Measurements from ENCODE around the gene SFR1.

Gene SFR1, protein sequence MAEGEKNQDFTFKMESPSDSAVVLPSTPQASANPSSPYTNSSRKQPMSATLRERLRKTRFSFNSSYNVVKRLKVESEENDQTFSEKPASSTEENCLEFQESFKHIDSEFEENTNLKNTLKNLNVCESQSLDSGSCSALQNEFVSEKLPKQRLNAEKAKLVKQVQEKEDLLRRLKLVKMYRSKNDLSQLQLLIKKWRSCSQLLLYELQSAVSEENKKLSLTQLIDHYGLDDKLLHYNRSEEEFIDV

DNA sequence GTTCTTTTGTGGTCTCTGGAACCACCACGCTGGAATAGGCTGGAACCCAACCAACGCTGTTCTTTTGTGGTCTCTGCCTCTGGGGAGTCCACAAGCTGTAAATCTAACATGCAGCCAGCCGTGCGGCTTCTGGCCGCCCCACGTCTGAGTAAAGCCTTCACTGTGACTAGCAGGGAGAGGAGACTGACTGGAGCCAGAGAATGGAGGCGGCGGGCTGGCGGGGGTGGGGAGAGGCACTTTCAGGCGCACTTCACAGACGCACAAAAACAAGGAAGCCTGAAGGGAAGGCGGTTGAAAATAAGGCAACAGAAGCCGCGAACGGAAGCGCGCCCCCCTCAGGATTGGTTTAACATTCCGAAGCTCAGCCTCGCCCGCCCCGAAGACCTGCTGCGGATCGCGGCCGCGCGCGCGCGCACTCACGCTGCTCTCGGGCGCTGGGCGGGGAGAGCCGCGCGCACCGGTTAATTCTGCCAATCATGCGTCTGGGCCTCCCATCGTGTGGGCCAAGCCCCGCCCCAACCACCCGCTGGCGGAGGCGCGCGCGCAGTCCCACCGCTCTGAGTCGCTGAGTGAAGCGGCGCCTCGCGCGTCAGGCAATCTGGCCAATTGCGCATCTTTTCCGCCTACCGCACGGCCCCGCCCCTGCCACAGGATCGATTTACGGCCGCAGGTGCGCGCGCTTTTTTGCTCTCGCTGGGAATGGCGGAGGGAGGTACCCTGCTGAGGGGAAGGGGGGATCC, at the start of gene SFR1:
SFR1 (plus strand) TSS at position 687 of the 740 bp plus-strand sequence; CDS start at position 700, 13 bp downstream.
- DNase-seq: peak; percentile 96

DNA sequence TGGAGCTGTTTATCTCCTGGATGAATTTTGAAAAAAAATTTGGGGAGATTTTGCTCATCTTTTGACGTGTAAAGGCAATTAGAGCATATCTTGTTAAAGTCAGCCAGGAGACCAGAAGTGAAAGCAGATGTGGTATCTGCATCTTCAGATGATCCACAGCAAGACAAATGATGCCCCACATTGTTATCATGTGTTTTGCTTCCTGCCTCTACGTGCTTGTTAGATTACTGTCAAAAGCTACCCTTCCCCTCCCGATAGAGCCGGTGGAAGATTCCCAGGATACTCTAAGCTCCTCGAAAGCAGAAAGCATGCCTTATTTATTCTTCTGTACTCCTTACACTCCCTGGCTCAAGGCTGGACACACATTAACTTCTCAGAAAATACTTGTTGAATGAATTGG, 49.2 kb upstream of the SFR1 start:
- no peak for DNase-seq

DNA sequence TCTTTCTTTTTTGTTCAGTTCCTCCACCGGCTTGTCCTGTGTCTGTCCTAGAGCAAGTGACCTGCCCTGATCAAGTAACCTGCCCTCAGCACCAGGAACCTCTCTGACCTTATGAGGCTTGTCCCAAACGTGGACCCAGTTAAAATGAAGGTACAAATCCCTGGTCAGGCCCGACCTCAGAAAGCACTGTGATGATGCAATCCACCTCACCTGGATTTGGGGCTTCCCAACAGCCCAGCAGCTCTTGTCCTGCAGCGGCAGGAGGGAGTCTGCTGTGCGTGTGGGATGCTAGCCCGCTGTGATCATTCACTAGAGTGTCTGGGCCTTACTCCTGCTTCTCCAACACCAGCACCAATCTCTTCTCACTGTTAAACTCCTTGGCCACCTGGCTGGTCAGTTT, 47.5 kb upstream of the SFR1 start:
- DNase-seq: no peak

DNA sequence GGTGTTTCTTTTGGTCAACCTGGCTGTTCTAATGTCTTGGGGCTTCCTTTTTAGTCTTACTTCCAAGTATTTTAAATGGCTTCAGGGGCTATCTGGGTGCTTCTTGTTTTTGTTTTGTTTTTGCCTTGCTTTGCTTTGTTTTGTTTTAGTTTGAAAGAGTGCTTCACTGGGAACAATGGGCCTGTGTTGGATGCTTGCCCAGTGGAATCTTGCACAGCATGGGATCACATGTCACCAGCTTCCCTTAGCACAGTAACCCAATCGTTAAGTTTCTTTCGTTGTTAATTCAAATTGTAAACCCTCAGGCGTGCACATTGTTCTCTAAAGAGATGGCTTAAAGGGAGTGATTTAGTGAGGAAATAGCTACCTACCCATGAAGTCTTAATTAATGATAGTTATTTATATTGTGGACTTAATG, 45.2 kb upstream of the SFR1 start:
- no peak for DNase-seq

DNA sequence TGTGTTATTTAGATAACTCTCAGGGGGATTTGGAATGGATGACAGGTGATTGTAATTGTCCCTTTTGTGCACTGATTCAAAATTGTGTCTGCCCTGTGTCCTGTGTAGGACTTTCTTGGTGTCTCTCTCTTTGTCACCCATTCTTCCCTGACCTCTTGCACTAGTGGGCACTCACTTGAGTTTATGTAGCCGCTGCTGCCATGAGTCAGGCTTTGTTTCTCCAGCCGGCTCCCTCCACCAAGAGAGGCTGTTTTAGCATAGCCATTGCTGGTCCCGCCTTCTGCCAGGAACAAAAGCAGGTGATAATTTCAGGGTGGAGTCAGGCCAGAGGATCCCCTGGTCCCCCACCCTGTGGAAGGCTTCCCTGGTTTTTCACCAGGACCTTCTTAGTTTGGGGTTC, 44.7 kb upstream of the SFR1 start:
- DNase-seq: no peak

DNA sequence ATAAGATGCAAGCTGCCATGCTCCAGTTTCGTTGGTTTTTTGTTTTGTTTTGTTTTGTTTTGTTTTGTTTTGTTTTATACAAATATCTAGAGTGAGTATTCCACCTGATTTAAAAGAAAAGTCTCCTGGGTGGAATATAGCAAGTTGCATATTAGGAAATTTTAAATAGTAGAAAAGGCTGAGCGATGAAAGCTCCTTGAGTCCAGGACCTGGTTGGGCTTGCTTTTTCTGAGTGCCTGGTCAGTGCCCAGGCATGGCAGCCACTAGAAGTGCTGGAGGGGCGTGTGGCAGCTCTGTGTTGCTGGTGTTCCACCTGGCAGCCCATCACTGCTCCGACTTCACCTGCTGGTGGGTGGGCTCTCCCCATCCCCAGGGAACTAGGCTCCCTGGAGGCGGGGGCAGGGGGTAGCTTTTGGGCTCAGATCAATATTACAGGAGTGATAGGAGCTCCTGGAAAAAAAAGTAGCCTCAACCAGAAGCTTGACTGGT, 44.3 kb upstream of the SFR1 start:
- no peak for DNase-seq

DNA sequence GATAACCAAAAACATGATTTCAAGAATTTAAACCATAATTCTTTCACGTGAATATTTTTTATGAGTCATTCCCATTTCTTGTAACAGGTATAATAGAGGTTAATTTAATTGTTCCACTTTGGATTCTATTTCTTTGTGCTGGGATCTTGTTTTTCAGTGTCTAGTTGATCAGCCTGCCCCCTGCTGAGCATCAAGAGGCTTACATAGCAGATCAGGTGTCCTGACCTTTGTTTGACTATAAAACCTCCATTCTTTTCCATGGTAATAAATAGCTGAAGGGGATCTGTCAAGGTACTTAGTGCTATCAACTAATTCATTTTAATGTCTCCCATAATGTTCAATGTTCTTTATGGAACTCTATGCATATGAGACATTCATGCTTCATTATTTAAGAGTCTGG, 41.2 kb upstream of the SFR1 start:
- DNase-seq: no peak

DNA sequence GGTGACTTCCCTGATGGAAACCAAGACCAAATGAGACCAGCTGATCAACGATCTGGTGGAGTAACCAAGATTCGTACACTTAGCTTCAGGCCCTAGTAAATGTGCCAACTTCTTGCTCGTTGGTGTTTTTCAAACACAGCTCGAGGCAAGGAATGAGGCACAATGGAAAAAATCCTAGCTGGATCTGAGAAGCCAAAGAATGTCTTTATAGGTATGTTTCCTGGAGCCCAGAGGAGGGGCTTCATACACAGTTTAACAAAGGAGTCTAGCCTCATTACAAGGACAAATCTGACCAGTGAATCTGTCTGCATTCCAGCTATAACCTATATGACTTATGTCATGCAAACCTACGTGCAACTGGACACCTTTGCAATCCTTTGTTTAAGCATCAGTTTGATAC, 40.0 kb upstream of the SFR1 start:
- DNase-seq: no peak

DNA sequence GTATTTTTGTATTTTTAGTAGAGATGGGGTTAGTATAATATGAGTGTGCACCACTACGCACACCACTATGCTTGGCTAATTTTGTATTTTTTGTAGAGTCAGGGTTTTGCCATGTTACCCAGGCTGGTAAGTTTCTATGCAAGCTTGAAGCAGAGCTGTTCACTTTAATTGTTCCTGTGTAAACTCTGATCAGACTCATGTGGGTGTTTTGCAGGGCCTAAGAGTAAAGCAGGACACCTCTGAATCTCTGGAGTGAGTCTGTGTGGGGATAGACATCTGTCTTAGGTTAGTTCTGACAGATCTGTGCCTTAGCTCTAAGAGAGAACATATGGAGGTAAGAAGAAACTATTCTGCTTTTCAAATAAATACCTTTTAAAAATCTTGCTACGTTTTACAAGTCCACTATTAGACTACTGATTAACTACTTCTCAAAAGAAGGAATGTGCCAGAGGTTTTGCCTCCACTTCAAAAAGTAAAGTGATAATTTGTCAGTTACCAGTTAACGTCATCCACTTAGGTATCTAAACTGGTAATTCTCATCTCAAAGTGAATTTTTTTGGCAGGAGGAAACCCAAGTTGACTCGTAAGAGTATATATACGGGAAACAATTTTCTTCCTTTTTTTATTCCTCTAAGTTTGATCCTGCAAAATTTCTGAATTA, 37.4 kb upstream of the SFR1 start:
- DNase-seq: no peak

DNA sequence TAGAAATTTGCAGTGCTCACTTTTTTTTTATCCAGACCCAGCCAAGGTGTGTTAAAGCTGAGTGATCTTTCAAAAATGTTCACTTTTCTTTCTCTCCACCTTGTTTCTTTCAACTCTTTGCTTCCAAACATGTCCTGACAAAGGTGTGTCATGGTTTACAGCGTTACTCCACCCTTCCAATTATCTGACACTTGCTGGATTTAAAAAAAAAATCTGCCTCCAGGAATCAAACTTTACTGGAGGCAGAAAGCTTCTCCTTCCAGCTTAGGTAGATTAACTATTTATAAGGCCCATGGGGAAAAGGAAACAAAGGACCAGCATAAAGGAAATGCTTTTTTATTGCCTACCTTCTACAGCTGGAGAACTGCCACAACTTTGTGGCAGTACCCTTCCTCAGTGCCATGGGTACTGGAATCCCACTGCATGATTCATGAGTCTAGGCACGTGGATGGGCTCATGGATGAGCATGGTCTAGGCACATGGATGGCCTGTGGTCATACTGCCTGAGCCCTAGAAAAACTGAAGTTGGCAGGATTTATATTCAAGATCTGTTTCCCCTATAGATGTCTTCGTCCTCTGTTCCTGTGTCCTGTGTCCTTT, 36.1 kb upstream of the SFR1 start, which contains the start of gene COL17A1:
COL17A1 (minus strand) TSS at position 80 of the 600 bp plus-strand sequence. CDS start 5,207 bp downstream, outside the sequence.
- DNase-seq: no peak

DNA sequence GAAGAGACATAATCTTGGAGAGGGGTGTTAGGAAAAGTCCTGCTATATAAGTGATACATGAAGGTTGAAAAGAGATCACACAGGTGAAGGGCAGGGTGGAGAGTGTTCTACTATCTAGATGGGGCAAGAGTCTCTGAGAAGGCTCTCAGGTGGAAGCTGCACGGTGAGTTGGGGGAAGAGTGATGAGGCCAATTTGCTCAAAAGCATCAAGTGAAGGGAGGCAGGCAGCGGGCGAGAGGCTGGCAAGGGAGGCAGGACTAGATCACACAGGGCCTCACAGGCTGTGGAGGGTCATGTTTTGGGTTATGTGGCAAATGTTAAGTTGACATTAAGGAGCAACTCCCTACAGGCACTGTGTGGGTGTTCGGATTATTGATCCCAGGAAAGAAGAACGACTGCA, 33.7 kb upstream of the SFR1 start:
- no peak for DNase-seq

DNA sequence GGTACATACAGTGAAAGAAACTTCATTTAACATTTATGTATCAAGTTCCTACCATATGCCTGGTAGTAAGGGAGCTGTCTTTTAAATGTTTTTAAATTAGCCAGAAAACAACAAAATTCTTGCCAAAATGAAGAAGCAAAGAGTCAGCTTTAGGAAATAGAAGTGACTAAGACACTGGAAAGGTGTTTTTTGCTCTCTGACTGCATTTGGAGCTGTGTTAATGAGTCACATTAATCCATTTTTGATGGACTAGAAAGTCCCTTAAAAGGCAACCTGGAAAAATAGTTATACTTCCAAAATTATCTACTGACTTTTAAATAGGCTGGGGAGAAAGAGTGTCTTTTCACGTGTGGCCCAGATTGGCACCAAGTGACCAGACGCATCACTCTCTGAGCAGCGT, 32.4 kb upstream of the SFR1 start:
- DNase-seq: no peak

DNA sequence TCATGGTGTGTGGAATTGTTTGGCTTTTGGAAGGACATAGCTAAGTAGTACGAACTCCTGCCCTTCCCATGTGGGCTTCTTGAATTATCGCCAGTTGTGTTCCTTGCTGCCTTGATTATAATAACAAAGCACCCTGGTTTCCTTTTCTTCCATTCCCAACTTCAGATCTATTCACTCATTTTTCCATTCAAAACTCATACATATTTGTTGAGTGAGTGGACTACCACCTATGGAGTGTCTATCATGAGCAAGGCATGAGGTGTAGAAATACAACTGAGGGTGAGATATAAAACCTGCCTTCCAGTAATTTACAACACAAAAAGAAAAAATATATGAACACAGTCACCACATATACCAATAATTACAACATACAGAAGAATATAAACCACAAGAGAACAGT, 31.4 kb upstream of the SFR1 start:
- no peak for DNase-seq

DNA sequence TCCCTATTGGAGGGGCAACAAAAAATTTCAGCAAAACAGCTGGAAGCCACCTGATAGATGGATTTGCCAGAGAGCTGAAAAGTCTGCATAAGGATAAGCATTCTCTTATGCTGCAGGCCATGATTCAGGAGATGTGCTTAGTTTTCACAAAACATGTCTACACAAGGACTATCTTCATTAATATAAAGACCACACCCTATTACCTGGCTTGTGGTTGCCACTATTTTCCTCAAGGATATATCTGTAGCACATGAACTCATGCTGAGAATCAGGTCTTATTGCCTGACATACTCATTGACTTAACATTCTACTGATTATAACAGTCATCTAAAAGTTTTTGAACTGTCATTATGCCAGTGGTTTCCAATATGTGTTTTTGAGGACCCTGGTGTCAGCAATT, 29.2 kb upstream of the SFR1 start:
- no peak for DNase-seq

DNA sequence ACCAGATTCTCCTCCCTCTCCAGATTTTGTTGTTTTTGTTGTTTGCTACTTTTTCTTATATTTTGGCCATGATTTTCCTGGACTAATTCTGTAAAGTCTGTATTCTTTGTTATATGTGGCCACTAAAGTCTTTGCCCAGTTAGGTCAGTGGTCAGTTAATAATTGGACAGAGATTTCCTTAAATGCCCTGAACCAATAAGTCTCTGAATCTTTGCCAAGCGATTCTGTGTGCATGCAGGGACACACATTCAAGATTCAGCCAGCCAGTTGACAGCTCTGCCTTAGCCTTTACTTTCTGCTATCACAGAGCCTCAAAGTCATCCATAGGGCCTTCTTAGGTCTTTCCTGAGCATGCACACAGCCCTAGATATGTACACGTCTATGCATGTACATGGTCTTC, 25.3 kb upstream of the SFR1 start:
- no peak for DNase-seq

DNA sequence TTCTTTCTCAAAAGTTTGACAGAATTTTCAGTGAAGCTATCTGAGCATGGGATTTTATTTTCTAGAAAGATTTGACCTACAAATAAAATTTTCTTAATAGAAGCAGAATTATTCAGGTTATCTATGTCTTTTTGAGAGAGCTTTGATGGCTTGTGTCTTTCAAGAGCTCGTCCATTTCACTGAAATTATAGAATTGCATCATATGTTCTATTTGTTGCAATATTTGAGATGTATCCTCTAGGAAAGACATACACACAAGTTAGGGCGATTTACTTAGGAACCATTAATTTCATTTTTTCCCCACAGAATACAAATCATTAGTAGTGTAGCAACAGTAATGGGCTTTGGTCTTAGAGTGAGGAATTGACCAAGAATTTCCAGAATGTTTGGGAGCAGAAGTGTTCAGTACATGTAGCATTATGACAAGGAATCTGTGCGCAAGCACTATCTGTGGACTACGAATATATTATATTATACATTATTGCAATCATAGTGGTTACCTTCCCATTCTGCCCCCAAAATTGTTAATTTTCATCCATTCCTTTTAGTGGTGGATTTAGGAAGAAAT, 23.5 kb upstream of the SFR1 start:
- DNase-seq: no peak

DNA sequence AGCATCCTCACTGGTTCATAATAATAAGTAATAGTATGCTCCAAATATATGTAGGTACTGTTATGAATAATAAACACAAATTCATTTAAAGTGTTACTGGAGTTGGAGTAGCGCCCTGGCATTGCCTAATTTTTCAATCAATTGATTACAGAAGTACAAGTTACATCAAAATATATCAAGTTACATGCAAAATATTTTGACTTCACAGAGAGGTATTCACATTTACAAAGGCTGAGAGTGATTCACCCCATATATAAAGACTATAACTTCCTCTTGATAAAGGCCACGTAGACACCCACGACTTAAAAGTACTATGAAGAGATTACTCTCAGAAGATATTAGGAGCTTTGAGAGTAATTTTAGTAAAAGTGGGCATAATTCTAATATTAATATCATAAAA, 22.7 kb upstream of the SFR1 start:
- DNase-seq: no peak

DNA sequence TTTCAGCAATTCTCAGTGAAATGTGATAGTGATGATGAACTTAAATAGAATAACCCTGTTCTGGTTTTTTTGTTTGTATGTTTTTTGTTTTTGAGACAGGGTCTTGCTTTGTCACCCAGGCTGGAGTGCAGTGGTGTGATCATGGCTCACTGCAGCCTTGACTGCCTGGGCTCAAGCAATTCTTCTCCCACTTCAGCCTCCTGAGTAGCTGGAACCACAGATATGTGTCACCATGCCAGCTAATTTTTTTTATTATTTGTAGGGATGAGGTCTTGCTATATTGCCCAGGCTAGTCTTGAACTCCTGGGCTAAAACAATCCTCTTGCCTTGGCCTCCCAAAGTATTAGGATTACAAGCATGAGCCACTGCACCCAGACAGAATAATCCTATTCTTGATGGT, 22.0 kb upstream of the SFR1 start:
- DNase-seq: no peak

DNA sequence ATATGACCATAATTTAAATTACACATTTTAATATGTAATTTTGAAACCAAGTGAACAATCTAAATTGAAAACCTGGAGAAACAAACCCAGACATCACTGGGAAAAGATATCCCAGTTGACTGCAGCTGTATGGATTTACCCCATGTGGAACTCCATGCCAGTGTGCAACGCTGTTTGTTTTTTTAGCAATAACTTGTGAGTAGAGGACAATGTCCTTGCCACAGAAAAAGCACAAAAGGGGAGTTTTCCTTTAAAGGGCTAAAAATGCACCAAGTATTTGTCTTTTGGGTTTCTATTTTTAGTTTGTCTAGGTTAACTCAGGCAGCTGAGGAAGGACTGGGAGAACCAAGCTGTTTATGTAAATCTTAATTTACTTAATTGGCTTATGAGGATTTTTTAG, 21.2 kb upstream of the SFR1 start:
- DNase-seq: no peak

DNA sequence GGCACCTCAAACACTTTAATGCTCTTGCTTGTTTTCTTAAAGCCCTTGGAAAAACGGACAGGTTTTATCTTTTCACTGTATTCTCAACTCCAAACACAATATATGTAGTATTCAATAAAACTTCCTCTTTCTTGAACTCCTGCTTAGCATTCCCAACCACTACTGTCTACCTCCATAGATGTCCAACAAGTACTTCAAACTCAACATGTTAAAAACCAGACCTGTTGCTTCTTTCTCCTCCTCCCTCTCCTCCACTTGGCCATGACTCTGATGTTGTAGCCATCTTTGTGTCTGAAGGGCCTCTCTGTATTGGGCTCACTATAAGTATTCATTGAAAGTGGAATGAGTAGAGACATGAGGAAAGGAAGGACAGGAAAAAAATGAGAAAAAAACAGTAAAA, 20.1 kb upstream of the SFR1 start:
- DNase-seq: no peak

DNA sequence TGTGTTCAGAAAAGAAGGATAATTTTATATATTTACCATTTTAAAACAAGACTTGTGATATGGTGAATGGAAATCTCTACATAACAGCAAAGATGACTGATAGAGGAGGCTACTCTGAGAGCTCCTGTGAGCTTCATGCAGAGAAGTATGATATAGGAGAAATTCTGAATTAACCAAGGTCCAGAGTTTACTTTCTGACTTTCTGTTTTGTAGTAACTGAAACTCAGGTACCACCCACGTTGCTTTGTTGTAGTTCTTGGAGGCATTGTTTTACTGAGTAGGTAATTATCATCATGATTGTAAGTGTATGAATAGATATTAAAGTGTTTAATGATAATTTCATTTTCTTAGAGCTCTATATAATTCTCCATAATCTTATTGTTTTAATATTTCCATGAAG, 18.0 kb upstream of the SFR1 start:
- no peak for DNase-seq

DNA sequence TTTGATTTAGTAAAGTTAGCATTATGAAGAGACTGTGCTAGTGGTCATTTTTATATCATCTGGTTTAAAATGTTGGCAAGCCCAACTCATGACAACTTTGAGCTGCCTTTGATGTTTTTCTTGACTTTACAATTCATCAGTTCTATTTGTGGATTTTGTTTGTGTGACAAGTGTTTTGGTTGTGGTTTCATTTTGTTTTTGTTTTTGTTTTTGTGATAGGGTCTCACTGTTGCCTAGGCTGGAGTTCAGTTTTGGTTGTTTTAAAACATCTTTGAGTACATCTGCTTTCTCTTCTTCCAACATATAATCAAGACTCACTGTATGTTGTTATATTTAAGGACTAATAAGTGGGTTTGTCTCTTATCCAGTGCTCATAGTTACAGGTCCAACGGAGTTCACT, 17.6 kb upstream of the SFR1 start:
- DNase-seq: no peak

DNA sequence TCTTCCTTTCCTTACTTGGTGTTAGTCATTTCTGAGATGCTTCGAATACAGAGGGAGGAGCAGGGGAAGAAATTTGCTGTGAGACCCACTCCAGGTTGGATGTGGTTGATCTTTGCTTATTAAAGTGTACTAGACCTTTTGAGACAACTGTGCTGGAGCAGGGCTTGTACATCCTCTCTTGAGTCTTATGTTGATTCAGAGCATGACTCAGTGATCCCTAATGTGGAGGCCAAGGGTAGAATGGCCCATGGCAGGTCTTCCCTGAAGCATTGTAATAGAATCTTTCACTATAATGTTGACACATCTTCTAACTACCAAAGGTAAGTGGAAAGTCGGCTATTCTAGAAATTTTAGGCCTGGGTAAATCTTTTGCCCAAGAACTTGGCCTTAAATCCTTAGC, 17.0 kb upstream of the SFR1 start:
- no peak for DNase-seq
